Peyer's patch (tissue), 4 donors: ENCODE data around the gene EPHA6.

Experiments
- POLR2A ChIP-seq, 2 donors: fragments of 450-650 bp; IDR thresholded peaks; one replicate each; pipeline ENCODE4 v1.5.1; 2017; ENCODE audit warnings: antibody characterized with exemption in 2 of 2, mild to moderate bottlenecking in 2 of 2, moderate library complexity in 2 of 2
- TF ChIP-seq, protein P1 (sequence below), 6 experiments: fragments of 450-650 bp in 4 of 6; fragments of 200-600 bp in 2 of 6; sonication (generic) in 1 of 6; IDR thresholded peaks; one replicate each; pipeline ENCODE4 v1.5.1; 2017 to 2019; ENCODE audit warnings: antibody characterized with exemption in 6 of 6, mild to moderate bottlenecking in 3 of 6, moderate library complexity in 1 of 6

DNA sequence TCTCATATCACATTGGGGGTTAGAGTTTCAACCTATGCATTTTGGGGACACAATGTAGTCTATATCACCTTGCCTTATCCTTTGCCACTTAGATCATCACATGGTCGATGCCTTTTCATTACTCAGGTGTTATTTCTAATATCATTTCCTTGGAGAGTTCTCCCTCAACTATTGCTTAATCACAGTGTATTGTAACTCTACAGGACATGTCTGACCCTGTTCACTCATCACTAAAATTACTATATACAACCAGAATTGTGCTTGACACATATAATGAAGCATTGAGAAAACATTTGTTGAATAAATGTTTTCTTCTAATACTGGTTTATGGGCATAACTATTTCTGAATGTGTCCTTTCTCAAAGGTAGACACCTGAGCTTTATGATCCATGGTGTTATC is 207.4 kb downstream of the EPHA6 start:
- TF ChIP-seq, protein P1, sequence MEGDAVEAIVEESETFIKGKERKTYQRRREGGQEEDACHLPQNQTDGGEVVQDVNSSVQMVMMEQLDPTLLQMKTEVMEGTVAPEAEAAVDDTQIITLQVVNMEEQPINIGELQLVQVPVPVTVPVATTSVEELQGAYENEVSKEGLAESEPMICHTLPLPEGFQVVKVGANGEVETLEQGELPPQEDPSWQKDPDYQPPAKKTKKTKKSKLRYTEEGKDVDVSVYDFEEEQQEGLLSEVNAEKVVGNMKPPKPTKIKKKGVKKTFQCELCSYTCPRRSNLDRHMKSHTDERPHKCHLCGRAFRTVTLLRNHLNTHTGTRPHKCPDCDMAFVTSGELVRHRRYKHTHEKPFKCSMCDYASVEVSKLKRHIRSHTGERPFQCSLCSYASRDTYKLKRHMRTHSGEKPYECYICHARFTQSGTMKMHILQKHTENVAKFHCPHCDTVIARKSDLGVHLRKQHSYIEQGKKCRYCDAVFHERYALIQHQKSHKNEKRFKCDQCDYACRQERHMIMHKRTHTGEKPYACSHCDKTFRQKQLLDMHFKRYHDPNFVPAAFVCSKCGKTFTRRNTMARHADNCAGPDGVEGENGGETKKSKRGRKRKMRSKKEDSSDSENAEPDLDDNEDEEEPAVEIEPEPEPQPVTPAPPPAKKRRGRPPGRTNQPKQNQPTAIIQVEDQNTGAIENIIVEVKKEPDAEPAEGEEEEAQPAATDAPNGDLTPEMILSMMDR (IDR thresholded peaks at IDR 0.05), result no peak
- TF ChIP-seq POLR2A (IDR thresholded peaks at IDR 0.05), result no peak
